Measurements from ENCODE around the gene CRTAP. TPM values are rescaled to one million over a fixed set of nuclear protein-coding genes. Genes with fewer than 3 reads are reported as not detected.

CRTAP gene
- total RNA-seq, 2 donors from 2014 or later: 97.2 to 140 TPM

DNA sequence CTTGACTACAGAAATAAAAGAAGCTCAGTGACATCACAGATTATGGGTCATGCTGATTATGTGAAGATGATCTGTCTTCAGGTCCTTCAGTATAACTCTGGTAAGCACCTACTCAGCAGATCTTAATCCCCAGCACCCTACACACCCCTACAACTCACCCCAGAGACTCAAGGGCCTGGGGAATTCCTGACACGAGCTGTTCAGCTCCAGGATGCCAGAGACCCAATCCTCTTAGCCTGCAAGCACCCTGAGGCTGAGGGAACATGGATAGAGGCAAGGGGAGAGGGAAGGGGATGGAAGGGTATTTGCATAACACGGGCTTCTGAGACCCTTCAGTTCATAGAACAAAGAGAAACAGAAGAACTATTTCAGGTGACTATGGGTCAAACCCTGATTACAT lies 29.9 kb upstream of the CRTAP start:
- no peak for DNase-seq (ENCODE audit: low spot score)
- no peaks in the 10 kb centered on the region for H3K36me3 ChIP-seq
- no peaks in the 10 kb centered on the region for H3K4me1 ChIP-seq
- H3K4me3 ChIP-seq: no peak overlapping the region
- no peaks in the 10 kb centered on the region for H3K9me3 ChIP-seq
- H3K27ac ChIP-seq: no peak overlapping the region
- no peaks in the 10 kb centered on the region for H3K27me3 ChIP-seq
- TF ChIP-seq, protein P1, sequence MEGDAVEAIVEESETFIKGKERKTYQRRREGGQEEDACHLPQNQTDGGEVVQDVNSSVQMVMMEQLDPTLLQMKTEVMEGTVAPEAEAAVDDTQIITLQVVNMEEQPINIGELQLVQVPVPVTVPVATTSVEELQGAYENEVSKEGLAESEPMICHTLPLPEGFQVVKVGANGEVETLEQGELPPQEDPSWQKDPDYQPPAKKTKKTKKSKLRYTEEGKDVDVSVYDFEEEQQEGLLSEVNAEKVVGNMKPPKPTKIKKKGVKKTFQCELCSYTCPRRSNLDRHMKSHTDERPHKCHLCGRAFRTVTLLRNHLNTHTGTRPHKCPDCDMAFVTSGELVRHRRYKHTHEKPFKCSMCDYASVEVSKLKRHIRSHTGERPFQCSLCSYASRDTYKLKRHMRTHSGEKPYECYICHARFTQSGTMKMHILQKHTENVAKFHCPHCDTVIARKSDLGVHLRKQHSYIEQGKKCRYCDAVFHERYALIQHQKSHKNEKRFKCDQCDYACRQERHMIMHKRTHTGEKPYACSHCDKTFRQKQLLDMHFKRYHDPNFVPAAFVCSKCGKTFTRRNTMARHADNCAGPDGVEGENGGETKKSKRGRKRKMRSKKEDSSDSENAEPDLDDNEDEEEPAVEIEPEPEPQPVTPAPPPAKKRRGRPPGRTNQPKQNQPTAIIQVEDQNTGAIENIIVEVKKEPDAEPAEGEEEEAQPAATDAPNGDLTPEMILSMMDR (IDR thresholded peaks at IDR 0.05): no peak

DNA sequence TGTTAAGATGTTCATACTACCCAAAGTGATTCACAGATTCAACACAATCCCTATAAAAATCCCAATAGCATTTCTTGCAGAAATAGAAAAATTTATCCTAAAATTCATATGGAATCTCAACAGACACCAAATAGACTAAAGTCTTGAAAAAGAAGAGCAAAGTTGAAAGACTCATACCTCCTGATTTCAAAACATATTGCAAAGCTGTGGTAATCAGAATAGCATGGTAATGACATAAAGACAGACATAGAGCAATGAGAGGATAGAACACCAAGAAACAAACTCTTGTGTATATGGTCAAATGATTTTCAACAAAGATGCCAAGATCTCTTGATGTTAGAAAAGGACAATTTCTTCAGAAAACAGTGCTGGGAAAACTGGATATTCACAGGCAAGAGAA lies 25.1 kb upstream of the CRTAP start:
- Histone ChIP-seq H3K4me3 (no peak overlapping the region), H3K27ac (no peak overlapping the region), H3K9me3 (no peaks in the 10 kb centered on the region), H3K4me1 (peaks cover 0 to 5% of the 10 kb centered on the region in 2 donors), H3K27me3 (no peaks in the 10 kb centered on the region), H3K36me3 (peaks cover 6% of the 10 kb centered on the region)
- no peak for DNase-seq (ENCODE audit: low spot score)
- TF ChIP-seq, protein P1 (IDR thresholded peaks at IDR 0.05): no peak

DNA sequence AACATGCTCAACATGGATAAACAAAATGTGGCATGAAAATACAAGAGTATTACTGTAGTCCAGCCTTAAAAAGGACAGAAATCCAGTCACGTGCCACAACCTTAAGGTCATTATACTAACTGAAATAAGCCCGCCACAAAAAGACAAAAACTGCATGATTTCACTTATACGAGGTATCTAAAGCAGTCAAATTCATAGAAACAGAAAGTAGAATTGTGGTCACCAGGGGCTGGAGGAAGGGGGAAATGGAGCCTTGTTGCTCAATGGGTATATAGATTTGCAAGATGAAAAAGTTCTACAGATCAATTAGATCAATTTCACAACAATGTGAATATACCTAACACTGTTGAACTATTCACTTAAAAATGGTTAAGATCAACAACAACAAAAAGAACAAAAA lies 24.3 kb upstream of the CRTAP start:
- Histone ChIP-seq H3K4me1 (peaks cover 0 to 5% of the 10 kb centered on the region in 2 donors), H3K4me3 (no peak overlapping the region), H3K27ac (no peak overlapping the region), H3K27me3 (no peaks in the 10 kb centered on the region), H3K36me3 (peaks cover 6% of the 10 kb centered on the region), H3K9me3 (no peaks in the 10 kb centered on the region)
- TF ChIP-seq, protein P1 (IDR thresholded peaks at IDR 0.05): no peak
- DNase-seq (ENCODE audit: low spot score): no peak

DNA sequence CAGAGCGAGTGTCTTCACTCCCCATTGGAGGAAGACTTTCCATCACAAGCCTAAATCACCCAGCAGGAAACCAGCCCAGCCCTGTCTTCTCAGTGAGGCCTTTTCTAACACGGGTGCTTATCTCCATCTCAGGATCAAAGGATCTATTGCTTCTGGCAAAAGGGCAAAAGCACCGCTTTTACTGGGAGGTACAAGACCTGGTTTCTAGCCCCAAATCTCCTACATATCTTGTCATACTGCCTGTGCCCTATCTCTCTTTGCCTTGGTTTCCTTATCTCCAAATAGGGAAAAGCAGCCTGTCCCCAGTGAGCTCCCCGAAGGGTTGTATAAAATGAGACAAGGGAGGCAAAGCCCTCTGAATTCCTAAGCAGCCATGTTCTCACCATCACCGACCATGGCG lies 22.1 kb upstream of the CRTAP start:
- no peaks in the 10 kb centered on the region for H3K9me3 ChIP-seq
- DNase-seq (ENCODE audit: low spot score): no peak
- H3K27me3 ChIP-seq: no peaks in the 10 kb centered on the region
- H3K27ac ChIP-seq: no peak overlapping the region
- H3K4me3 ChIP-seq: no peak overlapping the region
- H3K4me1 ChIP-seq: peaks cover 0 to 13% of the 10 kb centered on the region in 2 donors
- peaks cover 6% of the 10 kb centered on the region for H3K36me3 ChIP-seq
- TF ChIP-seq, protein P1 (IDR thresholded peaks at IDR 0.05): no peak

DNA sequence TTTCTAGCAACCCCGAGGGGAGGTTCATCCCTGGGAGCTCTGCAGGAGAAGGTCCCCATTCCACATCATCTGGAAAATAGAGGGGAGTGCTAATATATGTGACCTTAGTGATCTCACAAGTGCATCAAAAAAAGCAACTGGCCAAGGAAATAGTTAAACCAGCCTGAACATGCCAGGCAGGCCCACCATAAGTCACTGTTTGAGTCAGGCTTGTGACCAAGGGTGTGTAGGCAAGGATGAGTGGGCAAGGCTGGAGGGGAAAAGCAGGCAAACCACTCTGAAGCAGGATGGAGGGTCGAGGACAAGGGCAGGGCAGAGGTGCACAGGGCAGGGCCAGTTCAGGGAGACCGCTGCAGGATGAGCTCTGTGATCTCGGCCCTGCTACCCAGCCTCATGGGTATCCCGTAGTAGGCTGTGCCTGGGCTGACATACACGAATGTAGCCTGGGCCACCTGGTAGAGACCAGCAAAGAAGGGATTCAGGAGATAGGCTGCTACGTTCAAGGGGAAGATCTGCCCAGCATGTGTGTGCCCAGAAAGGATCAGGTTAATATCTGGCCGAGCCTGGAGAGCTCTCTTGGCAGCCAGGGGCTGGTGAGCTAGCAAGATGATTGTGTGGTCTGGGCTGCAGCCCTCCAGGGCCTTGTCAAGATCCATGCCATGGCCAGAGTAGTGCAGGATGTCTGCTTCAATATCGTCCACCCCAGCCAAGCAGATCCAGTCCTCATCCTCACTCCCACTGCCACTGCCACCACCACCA lies 21.1 kb upstream of the CRTAP start:
- DNase-seq (ENCODE audit: low spot score): no peak
- Histone ChIP-seq H3K27ac (peak overlapping the region in 1 of 2 donors; percentile 11), H3K27me3 (no peaks in the 10 kb centered on the region), H3K9me3 (no peaks in the 10 kb centered on the region), H3K36me3 (peaks cover 6% of the 10 kb centered on the region), H3K4me1 (peaks cover 0 to 16% of the 10 kb centered on the region in 2 donors), H3K4me3 (no peak overlapping the region)
- TF ChIP-seq, protein P1 (IDR thresholded peaks at IDR 0.05): no peak

DNA sequence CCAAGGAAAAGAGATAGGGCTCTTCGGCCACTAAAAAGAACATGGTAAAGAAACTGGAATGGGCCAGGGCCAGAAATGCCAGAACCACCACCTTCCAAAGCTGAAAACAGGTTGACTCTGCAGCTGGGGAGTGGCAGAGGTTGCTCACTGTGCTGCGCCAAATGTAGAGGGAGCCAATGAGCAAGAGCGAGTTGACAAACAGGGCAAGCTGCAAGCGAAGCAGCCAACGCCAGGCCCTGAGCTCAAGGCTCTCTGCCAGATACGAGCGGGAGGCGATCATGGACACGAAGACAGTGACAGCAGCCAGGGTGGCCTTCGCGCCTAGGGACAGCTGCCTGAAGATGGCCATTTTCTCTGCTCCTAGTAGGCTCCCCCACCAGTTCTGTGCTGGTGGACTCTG lies 20.0 kb upstream of the CRTAP start:
- Histone ChIP-seq H3K27me3 (no peaks in the 10 kb centered on the region), H3K4me1 (peaks cover 0 to 20% of the 10 kb centered on the region in 2 donors), H3K36me3 (peaks cover 6% of the 10 kb centered on the region), H3K9me3 (no peaks in the 10 kb centered on the region), H3K4me3 (no peak overlapping the region), H3K27ac (no peak overlapping the region)
- DNase-seq (ENCODE audit: low spot score): no peak
- TF ChIP-seq, protein P1 (IDR thresholded peaks at IDR 0.05): no peak

All from right atrium auricular region (tissue), 2 donors.